ENCODE measurements around the gene HOXC5. TPM values are rescaled to one million over a fixed set of nuclear protein-coding genes. Genes with fewer than 3 reads are reported as not detected.

Gene HOXC5
- polyA plus RNA-seq, 3 donors, result not detected

GRCh38 chr12:53988541-53989226, 44.2 kb upstream of the HOXC5 start:
- Histone ChIP-seq H2AFZ (ENCODE audit: insufficient read depth, low read depth, low read length, poor library complexity, severe bottlenecking) (no peak overlapping the region), H3K36me3 (replicated peaks in 1 of 2; ENCODE audit: control insufficient read depth in 1 of 2, insufficient read depth in 2 of 2, low read length in 2 of 2) (no peaks in the 10 kb centered on the region), H3K79me2 (ENCODE audit: insufficient read depth, low read length) (no peaks in the 10 kb centered on the region), H3K9ac (ENCODE audit: insufficient read depth, low read length, poor library complexity, severe bottlenecking) (no peak overlapping the region), H3K9me3 (replicated peaks in 1 of 2; ENCODE audit: control insufficient read depth in 1 of 2, insufficient read depth in 1 of 2, low read length in 2 of 2) (peaks cover 28 to 81% of the 10 kb centered on the region in 2 donors), H3K4me3 (replicated peaks in 1 of 3; ENCODE audit: low read depth in 2 of 3, low read length in 3 of 3) (no peak overlapping the region), H4K20me1 (ENCODE audit: insufficient read depth, low read length) (no peaks in the 10 kb centered on the region), H3K27ac (ENCODE audit: low read depth in 1 of 2, low read length in 2 of 2) (no peak overlapping the region), H3K27me3 (ENCODE audit: control insufficient read depth in 2 of 2, insufficient read depth in 2 of 2, low read length in 2 of 2) (peaks cover 91 to 100% of the 10 kb centered on the region in 2 donors), H3K4me2 (replicated peaks; ENCODE audit: extremely low read depth, low read length, poor library complexity, severe bottlenecking) (no peak overlapping the region), H3K4me1 (ENCODE audit: control insufficient read depth in 1 of 2, insufficient read depth in 2 of 2, low read length in 2 of 2) (peaks cover 23 to 26% of the 10 kb centered on the region in 2 donors)
- peaks cover 2 to 26% of the 10 kb centered on the region in 2 donors for H3K36me3 Mint-ChIP-seq
- H3K27me3 Mint-ChIP-seq (ENCODE audit: low read depth in 3 of 3), result peaks cover 97 to 100% (median 100%) of the 10 kb centered on the region in 3 donors
- H3K9me3 Mint-ChIP-seq, result peaks cover 10 to 68% (median 48%) of the 10 kb centered on the region in 7 donors
- H3K4me3 Mint-ChIP-seq, result peak overlapping the region in 1 of 2 donors; percentile 80
- intact Hi-C loops (cut with micrococcal nuclease), result loop anchor here in 1 of 2 donors (10.0 kb wide), 1 partner anchor 294 kb away; no protein-coding TSS in a partner anchor
- 0% methylated on average over 1 of the region's 5 CpGs for WGBS (ENCODE audit: insufficient coverage)
- DNase-seq, result no peak
- peaks cover 36% of the 10 kb centered on the region for H3K4me1 Mint-ChIP-seq
- TF ChIP-seq, protein P1, sequence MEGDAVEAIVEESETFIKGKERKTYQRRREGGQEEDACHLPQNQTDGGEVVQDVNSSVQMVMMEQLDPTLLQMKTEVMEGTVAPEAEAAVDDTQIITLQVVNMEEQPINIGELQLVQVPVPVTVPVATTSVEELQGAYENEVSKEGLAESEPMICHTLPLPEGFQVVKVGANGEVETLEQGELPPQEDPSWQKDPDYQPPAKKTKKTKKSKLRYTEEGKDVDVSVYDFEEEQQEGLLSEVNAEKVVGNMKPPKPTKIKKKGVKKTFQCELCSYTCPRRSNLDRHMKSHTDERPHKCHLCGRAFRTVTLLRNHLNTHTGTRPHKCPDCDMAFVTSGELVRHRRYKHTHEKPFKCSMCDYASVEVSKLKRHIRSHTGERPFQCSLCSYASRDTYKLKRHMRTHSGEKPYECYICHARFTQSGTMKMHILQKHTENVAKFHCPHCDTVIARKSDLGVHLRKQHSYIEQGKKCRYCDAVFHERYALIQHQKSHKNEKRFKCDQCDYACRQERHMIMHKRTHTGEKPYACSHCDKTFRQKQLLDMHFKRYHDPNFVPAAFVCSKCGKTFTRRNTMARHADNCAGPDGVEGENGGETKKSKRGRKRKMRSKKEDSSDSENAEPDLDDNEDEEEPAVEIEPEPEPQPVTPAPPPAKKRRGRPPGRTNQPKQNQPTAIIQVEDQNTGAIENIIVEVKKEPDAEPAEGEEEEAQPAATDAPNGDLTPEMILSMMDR (IDR thresholded peaks at IDR 0.05), result no peak
- H3K27ac Mint-ChIP-seq, result no peak overlapping the region

DNA sequence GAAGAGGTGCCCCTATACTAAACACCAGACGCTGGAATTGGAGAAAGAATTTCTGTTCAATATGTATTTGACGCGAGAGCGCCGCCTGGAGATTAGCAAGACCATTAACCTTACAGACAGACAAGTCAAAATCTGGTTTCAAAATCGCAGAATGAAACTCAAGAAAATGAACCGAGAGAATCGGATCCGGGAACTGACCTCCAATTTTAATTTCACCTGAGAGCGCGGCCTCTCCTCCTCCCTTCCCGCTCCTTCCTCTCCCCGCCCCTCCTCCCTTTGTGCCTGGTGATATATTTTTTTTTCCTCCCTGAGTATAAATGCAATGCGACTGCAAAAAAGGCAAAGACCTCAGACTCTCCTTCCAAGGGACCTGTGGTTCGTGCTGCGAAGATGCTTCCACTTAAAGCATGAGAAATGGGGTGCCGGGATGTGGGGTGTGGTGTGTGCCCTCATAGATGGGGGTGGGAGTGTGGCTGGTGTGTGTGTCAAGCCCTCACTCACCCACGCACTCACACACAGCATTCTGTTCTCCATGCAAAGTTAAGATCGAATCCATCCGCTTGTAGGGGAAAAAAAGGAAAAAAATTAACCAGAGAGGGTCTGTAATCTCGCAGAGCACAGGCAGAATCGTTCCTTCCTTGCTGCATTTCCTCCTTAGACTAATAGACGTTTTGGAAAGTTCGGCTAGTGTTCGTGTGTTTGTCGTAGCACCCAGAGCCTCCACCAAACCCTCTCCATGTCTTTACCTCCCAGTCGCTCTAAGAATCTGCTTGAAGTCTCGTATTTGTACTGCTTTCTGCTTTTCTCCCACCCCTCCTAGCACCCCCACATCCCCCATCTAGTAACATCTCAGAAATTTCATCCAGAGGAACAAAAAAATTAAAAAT, 43.4 kb upstream of the HOXC5 start:
- TF ChIP-seq, protein P1 (IDR thresholded peaks at IDR 0.05), result peak; percentile 30
- H3K9me3 ChIP-seq (replicated peaks in 1 of 2; ENCODE audit: control insufficient read depth in 1 of 2, insufficient read depth in 1 of 2, low read length in 2 of 2), result peaks cover 20 to 80% of the 10 kb centered on the region in 2 donors
- H3K79me2 ChIP-seq (ENCODE audit: insufficient read depth, low read length), result no peaks in the 10 kb centered on the region
- H3K9me3 Mint-ChIP-seq, result peaks cover 7 to 68% (median 45%) of the 10 kb centered on the region in 7 donors
- H3K36me3 ChIP-seq (replicated peaks in 1 of 2; ENCODE audit: control insufficient read depth in 1 of 2, insufficient read depth in 2 of 2, low read length in 2 of 2), result no peaks in the 10 kb centered on the region
- peaks cover 92 to 100% of the 10 kb centered on the region in 2 donors for H3K27me3 ChIP-seq (ENCODE audit: control insufficient read depth in 2 of 2, insufficient read depth in 2 of 2, low read length in 2 of 2)
- peaks cover 2 to 27% of the 10 kb centered on the region in 2 donors for H3K36me3 Mint-ChIP-seq
- no peak overlapping the region for H3K4me2 ChIP-seq (replicated peaks; ENCODE audit: extremely low read depth, low read length, poor library complexity, severe bottlenecking)
- DNase-seq, result no peak
- H3K4me1 ChIP-seq (ENCODE audit: control insufficient read depth in 1 of 2, insufficient read depth in 2 of 2, low read length in 2 of 2), result peaks cover 15 to 18% of the 10 kb centered on the region in 2 donors
- H3K4me3 Mint-ChIP-seq, result peak overlapping the region in 1 of 2 donors; percentile 80
- no peak overlapping the region for H2AFZ ChIP-seq (ENCODE audit: insufficient read depth, low read depth, low read length, poor library complexity, severe bottlenecking)
- no peak overlapping the region for H3K27ac Mint-ChIP-seq
- H3K4me3 ChIP-seq (replicated peaks in 1 of 3; ENCODE audit: low read depth in 2 of 3, low read length in 3 of 3), result no peak overlapping the region
- peaks cover 33% of the 10 kb centered on the region for H3K4me1 Mint-ChIP-seq
- intact Hi-C loops (cut with micrococcal nuclease), result loop anchor here in 1 of 2 donors (10.0 kb wide), 1 partner anchor 295 kb away; no protein-coding TSS in a partner anchor
- no peak overlapping the region for H3K9ac ChIP-seq (ENCODE audit: insufficient read depth, low read length, poor library complexity, severe bottlenecking)
- H3K27me3 Mint-ChIP-seq (ENCODE audit: low read depth in 3 of 3), result peaks cover 99 to 100% (median 100%) of the 10 kb centered on the region in 3 donors
- no peak overlapping the region for H3K27ac ChIP-seq (ENCODE audit: low read depth in 1 of 2, low read length in 2 of 2)
- H4K20me1 ChIP-seq (ENCODE audit: insufficient read depth, low read length), result no peaks in the 10 kb centered on the region
- 2% methylated on average over 8 of the region's 28 CpGs for WGBS (ENCODE audit: insufficient coverage)

Measured in CD14-positive monocyte (primary cell).